GM18517 (cell line): ENCODE measurements around the gene EFNB2.

Source experiments
- ATAC-seq: cut with Tn5 transposase; IDR thresholded peaks from one replicate; pipeline ENCODE4 v1.9.1; 2021; ENCODE audit warnings: mild to moderate bottlenecking, moderate library complexity; ENCODE audit not compliant: unreplicated experiment

Gene EFNB2

DNA sequence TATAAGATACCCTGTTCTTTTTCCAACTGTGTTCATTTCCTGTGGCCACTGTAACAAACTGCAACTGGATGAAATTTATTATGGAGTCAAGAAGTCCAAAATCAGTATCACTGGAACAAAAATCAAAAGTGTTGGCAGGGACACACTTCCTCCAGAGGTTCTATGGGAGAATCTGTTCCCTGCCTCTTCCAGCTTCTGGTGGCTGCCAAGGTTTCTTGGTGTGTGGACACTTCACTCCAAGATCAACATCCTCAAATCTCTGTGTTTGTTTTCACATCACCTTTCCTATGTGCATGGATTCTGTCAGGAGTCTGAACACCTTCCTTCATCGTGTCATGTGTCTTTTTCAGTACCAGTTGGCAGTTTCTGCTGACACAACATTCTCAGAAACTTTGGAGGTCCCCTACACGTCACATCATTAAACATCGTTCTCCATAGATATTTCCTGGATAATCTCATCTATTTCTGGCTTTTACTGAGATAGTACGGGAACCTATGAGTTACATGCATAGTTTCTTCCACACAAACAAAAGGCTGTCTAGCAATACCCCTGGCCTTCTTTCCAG is 15.2 kb upstream of the EFNB2 start:
- ATAC-seq = no peak

DNA sequence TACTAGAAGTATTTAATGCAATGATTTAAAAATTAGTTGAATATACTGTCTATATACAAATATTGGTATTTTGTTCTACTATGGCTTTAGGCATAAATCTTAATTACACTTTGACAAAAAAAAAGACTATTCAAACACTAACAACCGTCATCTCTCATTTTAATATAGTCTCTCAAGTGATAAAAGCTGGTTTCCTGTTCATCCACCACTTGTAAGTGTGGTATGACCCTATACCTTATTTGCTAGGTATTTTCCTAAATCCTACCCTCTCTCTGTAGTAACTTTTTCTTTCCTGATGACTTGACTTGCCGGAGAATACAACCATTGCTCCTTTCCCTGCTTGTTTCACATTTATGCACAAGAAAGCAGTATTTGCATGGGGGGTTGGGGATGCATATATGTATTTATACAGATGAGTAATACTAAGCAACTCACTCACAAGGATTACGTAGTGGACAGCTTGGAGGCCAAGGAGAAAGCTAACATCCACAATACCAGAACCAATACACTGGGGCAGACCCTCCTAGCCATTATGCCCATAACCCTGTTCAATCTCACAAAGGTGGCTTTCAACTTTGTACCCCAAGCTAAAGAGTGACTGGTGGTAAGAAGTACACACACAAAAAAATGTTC is 12.7 kb upstream of the EFNB2 start:
- ATAC-seq = no peak

DNA sequence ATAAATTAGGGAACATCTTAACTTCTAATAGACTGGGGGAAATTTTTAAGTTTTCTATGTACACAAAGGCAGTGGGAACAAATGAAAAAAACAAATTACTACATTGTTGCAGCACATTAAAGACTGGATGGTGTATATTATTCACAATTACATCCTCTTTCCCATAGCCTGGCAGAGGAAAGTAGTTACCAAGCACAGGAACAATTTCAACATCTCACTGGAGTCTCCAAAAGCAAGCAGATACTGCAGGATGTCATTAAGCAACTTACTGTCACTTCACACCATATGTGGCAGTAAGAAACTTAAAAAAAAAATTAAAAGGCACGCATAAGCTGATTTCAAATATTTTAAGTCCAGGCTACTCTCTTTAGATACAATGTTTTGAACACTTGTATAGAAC is 6.4 kb upstream of the EFNB2 start:
- ATAC-seq = no peak

DNA sequence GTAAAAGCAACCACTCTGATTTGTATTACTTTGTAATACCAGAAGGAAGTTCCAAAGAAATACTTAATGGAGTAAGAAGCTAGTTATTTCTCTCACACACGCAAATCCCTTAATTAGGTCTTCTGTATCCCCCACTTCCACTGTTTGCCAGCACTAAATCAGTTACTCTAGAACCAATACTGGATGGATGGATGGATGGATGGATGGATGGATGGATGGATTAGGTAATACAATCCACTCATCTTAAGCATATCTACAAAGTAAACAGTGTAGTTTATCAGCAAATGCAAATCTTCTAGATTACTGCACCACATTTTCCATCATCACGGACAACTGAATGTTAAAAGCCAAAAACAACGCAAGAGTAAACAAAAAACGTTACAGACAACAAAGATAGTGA is 5.2 kb upstream of the EFNB2 start:
- ATAC-seq = no peak

- no peak for ATAC-seq
Observed at GRCh38 chr13:106537521-106537920, 2.1 kb upstream of the EFNB2 start.

DNA sequence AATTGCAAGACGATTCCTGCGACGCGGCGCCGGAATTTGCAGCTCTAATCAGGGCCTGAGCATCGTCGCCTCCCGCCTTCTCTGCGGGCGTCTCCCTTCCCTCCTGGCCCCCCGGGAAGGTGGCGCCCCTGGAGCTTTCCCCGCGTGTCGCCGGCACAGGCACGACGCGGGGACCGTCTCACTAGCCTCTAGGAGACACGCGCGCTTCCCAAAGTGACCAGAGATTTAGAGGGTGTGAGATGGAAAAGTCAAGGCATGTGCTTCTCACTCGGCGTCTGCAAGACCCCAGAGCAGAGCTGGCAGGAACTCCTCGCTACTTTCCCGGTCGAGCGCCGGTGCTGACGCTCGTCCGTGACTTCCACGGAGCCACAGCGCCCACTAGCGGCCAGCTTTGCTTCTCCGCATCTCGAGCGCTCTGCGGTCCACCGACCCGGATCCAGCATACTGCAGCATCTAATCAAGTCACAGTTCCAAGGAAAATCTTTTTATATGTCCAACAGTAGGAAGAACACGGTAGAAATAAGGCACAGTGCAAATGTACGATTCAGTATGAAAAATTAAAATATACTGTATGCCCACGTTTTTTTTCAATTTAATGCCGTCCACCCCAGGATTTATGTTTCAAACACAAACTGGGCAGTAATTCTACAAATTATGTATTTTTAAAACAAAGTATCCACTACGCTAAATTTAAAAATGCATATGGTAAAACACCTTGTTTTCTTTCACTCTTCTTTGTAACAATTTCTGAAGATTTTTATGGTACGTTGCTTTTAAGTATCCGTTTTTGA is 977 bp upstream of the EFNB2 start:
- peak; percentile 34 for ATAC-seq

DNA sequence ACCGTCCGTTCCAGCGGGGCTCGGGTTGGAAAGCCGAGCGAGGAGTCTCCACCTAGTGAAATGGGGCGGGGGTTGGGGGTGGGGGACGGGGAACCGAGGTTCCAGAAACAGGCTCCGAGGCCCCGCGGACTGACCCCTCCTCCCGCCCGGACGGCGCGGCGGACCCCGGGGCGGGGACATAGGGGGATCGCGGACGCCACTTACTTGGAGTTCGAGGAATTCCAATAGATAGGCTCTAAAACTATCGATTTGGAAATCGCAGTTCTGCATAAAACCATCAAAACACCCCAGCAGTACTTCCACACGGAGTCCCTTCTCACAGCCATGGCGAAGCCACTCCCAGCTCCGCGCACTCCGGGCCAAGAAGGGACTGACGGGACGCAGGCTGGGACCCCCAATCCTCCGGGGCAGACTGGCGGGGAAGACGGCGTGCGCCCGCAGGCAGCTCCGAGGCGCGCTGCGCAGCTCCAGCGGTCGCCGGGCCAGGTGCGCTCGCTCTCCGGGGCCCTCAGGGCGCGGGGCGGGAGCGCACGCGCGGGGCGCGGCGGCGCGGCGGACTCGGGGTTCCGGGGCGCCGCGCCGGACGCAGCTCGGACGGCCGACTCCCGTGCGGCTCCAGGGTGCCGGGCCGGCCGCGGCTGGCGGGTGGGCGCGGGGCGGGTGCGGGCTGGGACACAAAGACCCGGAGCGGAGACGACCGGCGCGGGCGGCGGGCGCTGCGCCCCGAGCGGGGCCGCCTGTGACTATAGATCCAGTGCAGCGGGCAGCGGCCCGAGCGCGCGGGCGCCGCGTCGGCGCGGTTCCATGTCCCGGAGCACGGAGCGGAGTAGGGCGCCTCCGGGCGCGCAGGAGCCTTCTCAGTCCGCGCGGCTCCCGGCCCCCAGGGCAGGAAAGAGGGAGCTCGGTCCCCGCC is 567 bp downstream of the EFNB2 start:
- ATAC-seq = peak; percentile 39

DNA sequence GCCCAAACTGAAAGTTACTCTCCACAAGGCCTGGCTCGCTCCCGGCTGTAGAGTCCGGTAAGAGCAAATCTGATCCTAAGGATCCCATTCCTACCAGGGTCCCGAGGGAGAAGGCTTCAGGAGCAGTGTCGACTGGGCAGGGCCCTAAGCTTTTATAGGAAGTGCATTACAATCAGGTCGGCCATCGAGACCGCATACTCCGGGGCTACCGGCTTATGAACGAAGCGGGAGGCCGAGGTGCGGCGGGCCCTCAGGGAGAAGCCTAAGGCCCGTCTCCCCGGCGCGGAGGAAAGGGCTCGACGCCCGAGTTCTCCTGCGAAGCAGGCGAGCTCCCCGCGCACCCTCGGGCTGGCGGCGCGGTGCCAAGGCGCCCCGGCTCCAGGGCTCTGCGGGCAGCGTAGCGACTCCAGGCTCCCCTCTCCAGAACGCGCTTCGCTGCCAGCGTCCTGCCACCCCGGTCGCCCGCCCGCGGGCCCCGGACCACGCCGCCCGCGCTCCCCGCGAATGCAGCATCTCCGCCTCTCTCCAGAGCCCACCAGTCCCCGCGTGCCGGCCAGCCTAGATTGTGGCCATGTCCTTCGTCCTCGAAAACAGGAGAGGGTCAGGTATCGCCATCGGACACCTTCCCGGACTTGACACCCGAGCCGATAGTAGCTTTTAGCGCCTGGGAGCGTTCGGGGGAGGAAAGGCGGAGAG is 1.4 kb downstream of the EFNB2 start:
- ATAC-seq = no peak

DNA sequence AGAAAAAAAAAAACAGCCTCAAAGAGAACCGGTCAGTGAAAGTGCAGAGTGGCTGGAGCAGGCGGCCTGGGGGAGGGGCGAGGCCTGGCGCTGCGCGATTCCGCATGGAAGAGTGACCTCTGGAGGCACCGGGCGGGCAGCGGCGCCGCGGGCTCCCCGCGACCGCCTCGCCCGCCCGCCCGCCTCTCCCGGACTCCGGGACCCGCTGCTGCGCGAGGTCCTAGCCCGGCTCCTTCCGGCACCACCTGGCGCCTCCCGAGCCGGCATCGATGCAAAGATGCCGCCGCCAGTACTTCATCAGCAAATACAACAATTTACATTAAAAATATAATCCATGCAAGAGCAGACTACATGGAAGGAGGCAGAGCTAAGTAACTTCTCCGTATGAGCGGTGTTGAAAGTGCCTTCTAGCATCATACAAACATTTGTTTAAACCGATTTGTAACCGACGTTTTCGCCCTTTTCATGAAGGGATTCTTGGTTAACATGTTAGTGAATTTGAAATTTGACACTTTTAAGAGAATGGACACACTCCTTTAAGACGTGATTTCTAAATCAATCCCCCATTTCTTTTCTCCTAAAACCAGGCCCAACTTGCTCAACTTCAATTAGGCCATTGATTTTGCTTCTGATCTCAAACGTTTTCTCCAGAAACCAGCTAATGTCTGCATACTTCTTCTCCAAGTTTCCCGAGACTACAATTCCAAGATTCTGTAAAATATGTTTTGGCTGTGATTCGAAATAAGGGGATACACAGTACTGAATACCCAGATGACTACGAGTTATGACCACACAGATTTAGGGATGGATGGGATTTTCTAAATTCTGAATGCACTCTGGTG is 2.1 kb downstream of the EFNB2 start:
- no peak for ATAC-seq

- no peak for ATAC-seq
Observed at GRCh38 chr13:106532111-106532929, 3.1 kb downstream of the EFNB2 start.

- ATAC-seq = no peak
Observed at GRCh38 chr13:106530980-106531481, 4.4 kb downstream of the EFNB2 start.

- no peak for ATAC-seq
Observed at GRCh38 chr13:106530171-106530851, 5.2 kb downstream of the EFNB2 start.

DNA sequence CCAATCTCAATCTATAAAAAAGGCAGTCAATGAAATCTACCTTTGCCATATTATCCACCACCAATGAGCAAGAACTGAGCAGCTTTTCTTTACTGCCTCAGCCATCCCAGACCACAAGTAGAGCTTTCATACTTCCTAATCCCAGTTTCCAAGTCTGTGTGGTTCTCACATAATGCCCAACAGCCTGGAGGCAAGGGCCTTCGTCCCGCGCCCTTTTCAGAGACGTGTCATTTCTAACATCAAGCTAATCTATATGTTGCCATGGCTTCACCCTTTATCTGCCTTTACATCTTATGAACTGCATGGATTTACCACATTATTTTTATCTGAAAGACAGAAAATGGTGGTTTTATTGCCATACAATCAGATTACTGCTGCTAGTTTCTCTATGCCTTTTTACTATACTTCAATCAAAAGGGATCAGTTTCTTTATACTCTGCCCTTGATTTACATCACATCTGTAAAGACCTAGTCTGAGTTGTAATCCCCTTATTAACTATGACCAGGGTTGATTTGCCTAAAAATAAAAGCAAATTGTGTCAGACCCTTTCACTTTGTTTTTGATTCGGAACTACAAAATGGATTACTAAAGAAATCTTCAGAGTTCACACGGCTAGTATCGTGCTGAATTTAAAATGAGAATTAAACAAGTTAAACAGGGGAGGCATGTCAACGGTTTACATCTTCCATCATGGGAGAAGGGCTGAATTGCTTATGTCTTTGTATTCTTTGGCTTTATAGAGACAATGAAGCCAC is 5.9 kb downstream of the EFNB2 start:
- ATAC-seq = no peak

DNA sequence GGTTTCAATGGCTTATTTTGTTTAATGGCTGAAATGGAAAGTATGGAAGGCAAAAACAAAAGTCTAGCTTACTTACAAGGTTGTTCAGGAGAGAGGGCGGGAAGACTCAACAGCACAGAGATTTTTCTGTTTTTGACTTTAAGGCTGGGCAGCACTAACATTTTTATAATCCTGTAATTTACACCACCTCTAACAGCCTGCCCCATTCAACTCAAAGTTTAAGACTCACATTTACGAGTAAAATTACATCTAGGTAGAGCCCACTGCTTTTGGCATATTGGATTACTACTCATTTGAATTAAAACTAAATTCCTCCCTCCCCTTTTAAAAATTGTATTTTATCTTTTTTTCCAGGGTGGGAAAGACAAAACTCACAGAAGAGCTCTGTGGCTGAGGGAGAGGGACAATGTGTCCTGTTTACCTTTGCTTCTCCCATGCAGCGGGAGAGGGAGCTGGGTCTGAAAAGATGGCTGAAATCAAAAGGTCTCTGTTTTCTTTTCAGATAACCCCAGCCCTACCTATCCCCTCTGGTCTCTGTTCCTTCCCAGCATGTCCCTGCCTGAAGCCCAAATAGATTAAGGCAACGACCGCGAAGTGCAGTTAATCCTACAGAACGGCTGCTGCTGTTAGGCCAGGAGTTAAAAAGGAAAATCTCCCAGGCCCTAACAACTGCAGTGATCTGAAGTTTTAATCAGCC is 6.6 kb downstream of the EFNB2 start:
- no peak for ATAC-seq

GRCh38 chr13:106527826-106528225 is 7.6 kb downstream of the EFNB2 start:
- no peak for ATAC-seq

DNA sequence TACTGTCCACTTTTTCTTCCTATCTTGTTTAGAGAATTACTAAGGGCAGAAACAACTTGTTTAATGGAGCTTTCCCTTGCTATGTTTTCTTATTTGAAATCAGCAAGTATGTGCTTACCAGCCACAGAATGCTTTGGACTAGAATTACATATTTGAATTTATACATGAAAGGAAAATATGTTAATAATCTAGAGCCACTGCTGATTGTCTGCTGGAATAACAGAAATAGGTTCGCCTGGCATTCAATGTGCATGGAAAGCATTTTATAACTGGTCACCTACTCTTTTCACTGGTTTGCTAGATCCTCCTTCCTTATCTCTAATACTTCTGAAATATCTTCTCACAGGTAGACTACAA is 8.0 kb downstream of the EFNB2 start:
- ATAC-seq = no peak
